GM19455 (cell line): Measurements from ENCODE around the gene PIP5K1B.

Source experiments
- ATAC-seq: cut with Tn5 transposase; IDR thresholded peaks from one replicate; pipeline ENCODE4 v1.9.1; 2021; ENCODE audit not compliant: unreplicated experiment

PIP5K1B gene

DNA sequence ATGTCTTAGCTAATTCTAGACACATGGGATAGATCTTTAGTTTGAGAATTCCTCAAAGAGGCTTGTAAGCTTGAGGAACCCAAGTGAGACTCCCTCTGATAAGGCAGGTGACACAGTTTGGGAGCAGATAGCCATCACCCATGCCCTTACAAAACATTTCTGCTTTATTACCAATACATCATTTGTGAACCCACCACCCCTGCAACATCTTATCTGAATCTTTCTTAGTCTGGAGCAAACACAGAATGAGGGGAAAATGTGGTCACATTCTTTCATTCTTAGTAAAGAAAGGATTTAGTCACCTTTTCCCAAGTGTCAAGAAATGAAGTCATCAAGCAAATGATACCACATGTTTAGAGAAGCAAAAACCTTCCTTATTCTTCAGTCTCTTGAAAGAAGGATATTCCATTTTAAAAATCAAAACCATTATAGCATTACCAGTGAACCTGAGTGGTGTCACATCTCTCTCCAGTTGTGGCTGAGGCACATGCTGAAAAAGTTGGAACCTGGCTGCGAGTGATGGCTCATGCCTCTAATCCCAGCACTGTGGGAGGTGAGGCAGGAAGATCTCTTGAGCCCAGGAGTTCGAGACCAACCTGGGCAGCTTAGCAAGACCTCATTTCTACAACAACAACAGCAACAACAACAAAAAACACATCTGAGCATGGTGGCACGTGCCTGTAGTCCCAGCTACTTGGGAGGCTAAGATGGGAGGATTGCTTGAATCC is 243.0 kb downstream of the PIP5K1B start:
- no peak for ATAC-seq

DNA sequence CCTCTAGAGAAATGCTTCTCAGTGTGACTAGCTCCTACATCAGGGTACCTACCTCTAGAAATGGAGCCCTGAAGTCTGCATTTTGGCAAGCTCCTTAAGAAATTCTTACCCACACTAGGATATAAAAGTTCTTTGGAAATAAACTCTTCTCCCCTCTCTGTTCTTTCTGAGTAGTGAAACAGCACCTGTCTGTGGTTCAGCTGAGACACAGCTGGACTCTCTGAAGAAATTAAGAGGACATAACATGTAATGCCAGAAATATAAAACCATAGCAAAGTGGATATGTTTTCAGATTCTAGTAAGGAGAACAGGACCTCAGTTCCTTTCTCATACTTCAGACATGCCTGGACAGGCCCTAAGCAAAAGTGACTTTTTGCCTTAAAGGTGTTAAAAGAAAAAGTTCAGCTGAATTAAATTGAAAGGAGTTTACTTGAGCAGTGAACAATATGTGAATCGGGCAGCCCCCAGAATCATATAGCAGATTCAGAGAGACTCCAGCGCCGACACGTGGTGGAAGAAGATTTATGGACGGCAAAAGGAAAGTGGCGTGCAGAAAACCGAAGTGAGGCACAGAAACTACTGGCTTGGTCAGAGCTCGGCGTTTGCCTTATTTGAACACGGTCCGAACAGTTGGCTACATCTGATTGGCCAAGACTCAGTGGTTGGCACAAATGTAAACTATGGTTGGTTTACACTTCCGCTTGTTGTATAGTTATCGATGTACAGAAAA is 244.4 kb downstream of the PIP5K1B start:
- no peak for ATAC-seq

DNA sequence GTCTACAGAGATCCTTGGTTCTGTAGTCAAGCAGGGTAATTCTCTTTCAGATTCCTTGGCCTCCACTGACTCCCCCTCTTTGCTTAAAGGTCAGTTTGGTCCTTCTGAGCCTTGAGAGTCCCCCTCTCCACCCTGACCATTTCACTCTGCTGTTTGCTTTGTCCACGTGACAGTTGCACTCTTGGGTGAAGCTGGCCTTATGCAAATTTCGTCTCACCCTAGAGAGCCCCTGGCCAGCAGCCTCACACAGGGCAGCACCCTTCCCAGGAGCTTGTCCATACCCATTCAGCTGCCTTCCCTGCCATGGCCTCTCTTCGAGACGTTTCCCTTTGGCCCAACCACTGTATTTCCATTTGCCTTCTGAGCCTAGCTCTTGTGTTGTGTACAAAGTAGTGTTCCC is 245.1 kb downstream of the PIP5K1B start:
- ATAC-seq = no peak

DNA sequence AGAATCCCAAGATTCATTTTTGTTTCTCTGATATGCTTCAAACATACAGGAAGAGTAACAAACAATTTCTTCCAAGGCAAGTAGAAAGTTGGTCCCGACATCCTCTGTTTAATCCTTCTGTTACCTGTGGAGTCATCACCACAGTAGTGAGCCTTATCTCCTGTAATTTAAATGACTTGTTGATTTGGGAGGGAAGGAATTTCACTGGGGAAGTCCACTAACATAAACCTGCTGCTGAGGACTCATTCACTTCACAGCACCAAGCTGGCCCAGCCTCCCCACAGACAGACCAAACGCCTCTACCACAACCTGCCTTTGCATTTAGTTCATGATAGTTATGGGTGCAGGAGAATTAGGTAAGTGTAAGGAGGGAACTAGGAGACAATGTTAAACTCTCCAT is 245.6 kb downstream of the PIP5K1B start:
- ATAC-seq = no peak

DNA sequence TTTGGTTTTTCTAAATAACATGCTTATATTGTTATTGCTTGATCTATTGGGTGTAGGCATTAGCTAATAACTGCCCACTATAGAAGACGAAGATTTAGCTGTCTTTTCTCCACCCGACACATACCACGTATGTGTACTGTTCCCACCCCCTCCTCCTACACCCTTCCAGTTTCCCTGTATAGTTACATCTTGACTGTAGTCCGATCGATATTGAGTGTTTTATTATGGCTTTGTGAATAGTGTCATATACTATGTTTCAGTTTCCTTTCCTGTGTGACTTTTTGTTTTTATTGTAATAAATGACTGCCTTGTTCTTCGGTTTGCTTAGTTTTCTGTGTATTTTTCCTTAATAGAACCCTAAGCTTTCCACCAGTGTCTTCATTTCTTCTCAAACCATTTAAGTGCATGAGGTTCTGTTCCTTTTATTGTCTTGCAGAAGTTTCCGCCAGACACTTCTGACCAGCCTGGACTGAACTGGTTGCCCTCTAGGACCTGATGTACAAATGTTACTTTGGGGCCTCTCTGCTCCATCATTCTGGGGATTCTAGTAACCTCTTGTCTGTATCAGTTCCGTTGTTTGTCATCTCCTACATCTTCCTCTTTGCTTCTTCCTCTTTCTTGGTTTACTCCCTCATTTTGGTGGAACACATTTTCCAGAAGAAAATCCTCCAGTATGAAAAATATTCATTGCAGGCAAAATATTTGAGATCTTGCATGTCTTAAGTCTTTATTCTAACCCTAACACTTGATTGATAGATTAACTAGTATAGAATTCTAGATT is 247.0 kb downstream of the PIP5K1B start:
- ATAC-seq = no peak

DNA sequence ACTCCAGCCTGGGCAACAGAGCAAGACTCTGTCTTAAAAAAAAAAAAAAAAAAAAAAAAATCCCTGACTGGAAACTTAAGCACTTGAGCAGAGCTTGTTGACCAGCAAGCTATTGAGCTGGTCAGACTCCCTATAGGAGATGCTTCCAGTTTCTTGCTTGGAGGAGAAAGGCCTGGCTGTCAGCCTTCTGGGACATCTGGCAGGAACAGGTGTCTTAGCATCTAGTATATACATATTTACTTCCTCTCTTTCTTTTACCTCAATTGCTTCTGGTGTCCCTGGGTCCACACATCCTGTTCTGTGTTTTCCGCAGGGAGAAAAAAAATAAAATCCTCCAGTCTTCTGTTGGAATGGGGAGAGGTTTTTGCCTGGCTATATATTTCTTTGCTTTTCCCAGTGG is 248.7 kb downstream of the PIP5K1B start:
- ATAC-seq = no peak

DNA sequence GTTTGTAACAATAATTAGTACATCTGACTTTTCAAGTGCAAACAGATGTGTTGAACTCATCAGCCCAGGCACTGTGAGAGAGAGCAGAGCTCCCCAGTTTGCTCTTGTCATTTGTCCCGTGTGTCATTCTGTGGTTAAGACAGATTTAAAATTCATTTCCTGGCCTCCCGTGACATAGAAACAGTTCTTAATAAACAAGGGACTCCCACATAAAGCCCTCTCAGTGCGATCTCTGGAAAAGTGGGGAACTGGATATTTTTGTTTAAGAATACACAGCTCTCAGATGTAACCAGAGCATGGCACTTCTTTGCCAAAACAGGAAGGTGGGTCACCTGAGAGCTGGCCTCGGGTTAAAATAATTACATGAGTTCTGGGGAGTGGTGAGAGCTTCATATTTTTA is 250.3 kb downstream of the PIP5K1B start:
- no peak for ATAC-seq

DNA sequence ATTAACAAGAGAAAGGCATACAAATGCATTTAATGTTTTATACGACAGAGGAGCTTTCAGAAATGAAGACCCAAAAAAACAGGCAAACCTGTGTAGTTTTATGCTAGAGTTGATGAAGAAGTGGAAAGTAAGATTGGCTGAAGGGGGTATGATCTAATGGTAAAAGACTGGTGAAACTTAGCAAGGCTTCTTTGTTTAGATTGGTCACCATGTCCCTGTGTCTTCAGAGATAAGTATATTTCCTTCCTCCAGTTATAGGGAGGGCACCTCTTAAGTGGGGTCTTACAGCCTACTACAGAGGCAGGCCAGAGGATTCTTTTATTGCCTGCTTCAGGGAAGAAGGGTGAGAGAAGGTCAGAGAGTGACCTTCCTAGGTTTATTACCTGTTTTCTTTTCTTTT is 252.4 kb downstream of the PIP5K1B start:
- no peak for ATAC-seq

DNA sequence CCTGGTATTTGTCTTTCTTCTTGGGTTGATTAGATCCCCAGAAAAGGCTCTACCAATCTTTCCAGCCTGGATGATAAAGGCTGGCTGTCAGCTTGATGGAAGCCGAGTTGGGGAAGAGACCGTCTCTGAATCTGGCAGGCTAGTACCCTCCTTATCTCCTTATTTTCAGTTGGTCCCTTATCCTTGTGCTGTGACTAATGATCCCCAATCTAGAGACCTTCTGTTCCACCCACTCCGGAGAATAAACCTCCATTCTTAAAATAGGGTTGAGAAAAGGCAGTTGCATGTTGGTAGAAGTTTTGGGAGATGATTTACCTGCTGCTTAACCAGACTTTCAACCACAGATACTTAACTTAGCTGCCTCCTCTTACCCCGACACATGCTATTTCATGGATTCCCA is 256.5 kb downstream of the PIP5K1B start:
- no peak for ATAC-seq

DNA sequence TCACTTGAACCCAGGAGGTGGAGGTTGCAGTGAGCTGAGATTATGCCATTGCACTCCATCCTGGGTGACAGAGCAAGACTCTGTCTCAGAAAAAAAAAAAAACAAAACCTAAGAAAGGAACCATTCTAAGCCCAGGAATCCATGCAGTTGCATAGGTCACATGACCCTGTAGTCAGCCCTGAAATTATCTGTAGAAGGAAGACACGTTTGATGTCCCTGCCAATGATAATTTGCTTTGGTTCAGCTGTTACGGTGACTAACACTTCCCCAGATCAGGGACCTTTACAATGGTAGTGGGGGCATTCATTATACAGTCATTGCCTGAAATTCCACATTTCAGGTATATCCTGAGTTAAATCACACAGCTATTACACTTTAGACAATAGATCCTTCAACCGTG is 258.4 kb downstream of the PIP5K1B start:
- ATAC-seq = no peak

DNA sequence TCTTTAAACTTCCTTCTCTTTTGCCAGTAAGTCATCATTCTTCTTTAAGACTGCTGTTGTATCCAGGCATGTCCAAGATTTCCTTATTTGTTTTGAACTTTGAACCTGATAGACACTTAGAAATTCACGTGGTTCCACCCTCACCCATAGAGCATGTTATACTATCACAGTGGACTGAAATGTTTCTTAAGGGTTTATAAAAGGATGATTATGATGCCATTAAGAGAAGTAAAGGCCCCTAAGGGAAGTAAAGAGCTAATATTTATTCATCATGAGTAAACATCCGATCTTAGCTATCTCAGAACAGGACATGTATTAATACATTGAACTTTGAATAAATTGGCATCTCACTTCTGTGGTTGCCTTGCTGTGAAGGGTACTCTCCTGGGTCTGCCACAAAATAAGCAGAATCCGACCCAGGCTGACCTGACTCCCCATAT is 259.1 kb downstream of the PIP5K1B start:
- ATAC-seq = no peak

DNA sequence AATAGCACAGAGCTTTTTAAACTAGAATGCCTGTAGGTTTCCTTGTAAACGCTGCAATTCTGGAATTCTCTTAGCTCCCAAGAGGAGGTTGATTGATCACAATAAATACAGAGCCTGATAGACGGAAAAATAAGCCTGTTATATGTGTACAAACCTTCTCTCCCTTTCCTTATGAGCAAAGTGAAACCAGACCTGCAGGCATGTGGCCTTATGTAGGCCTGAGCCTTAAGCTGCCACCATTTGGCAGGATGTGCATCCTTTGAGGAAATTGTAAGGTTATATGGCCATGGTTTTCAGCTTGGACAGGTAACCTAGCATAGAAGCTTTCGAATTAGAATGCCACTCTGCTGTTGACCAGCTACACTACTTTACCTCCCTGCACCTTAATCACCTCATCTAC is 259.7 kb downstream of the PIP5K1B start:
- ATAC-seq = no peak

DNA sequence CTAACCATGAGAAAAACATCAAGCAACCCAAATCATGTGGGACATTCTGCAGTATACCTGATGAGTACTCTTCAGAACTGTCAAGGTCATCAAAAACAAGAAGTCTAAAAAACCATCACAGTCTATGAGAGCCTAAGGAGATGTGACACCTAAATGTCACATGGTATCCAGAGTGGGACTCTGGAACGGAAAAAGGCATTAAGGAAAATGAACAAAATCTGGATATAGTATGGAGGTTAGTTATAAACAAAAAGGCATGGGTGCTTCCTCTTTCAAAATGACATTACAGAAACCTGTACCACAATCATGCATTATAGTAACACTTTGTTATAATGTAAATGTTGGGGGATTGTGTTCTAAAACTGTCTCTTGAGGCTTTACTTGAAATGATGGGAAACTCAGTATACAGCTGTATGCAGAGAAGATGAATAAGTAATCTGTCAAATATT is 261.5 kb downstream of the PIP5K1B start:
- ATAC-seq = peak; percentile 58

DNA sequence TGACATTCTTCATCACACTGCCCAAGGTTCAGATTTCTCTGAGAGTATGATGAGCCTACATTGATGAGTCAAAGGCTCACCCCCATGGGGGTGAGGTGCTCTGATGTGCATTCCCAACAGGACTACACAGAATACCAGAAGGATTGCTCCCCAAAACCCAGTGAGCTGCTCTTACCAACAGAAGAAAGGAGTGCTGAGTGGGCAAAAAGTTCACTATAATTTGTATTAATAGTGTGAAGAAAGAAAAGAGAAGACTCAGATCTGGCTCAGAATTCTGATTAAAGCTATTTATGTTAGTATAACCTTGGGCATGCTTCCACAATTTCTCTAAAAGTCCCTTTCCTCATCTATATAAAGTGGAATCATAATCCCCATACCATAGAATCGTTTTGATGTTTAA is 262.8 kb downstream of the PIP5K1B start:
- no peak for ATAC-seq

DNA sequence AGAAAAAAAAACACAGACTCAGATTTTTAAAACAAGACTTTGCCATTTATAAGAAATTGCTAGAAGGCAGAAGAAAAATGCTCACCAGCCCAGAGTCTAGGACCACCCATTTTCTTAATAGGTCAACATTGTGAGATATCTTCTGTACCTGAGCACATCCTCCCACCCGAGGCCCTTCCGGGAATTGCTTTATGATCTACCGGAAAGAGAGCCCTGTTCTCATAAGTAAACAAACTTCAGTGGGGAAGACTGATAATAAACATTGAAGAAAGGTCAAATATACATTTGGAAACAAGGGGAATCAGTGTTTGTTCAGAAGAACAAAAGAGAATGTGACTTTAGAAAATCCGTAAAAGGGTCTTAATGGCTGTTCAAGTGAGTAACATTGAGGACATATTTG is 264.5 kb downstream of the PIP5K1B start:
- ATAC-seq = no peak

DNA sequence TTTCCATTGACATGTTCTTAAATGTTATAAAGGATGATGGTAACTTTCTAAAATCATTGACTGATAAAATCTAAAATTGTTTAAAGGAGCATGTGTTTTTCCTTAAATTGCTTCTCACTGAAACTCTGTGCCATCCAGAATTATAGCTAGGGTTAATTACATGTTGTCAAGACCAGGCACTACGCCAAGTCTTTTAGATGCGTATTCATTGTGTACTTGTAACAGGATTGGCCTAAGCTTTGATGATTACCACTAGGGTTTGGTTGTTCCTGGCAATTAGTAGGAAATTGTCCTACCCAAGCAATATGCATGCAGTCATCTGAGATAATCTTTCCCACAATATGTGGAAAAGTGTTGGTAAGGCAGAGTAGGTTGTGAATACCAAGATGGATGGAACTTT is 265.1 kb downstream of the PIP5K1B start:
- ATAC-seq = no peak

DNA sequence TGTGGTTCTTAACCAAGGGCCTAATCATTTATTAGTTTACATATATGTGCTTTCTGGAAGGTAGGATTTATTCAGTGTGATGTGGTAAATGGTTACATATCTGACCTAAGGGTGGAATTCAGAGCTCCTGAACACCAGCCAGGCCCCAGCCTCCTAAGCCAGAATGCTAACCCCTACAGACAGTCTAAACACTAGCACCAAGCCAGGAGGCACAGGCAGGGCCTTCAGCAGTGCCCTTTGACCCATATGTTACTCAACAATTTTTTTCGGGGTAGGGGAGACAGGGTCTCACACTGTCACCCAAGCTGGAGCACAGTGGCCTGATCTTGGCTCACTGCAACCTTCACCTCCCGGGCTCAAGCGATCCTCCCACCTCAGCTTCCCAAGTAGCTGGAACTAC is 268.6 kb downstream of the PIP5K1B start:
- ATAC-seq = no peak

DNA sequence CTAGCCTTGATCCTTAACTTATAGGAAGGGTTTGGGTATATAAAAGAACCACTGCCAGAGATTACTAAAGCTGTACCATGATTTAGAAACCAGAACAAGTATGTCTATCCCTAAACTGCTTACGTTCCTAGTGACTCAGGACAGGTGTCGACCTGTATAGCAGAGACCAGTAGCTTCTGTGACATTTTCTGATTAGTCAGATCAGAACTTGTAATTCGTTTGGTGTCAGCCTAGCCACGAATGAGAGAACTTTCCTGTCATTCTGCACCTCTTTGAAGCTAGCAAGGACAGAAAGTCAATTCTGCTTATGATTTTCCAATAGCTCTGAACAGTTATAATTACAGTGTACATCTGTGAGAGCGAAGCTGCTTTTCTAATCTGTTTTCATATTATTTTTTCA is 269.4 kb downstream of the PIP5K1B start:
- peak; percentile 96 for ATAC-seq

DNA sequence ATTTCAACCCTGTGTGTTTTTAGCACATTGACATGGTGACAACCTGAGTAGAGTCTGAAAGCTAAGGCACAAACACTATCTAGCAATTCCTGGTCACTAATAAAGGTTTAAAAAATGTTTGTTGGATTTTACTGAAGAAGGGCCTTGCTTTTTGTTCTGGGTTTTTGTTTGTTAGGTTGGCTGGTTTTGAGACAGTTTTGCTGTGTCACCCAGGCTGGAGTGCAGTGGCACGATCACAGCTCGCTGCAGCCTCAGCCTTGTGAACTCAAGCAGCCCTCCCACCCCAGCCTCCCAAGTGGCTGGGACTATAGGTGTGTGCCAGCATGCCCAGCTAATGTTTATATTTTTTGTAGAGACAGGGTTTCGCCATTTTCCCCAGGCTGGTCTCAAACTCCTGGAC is 269.9 kb downstream of the PIP5K1B start:
- no peak for ATAC-seq

DNA sequence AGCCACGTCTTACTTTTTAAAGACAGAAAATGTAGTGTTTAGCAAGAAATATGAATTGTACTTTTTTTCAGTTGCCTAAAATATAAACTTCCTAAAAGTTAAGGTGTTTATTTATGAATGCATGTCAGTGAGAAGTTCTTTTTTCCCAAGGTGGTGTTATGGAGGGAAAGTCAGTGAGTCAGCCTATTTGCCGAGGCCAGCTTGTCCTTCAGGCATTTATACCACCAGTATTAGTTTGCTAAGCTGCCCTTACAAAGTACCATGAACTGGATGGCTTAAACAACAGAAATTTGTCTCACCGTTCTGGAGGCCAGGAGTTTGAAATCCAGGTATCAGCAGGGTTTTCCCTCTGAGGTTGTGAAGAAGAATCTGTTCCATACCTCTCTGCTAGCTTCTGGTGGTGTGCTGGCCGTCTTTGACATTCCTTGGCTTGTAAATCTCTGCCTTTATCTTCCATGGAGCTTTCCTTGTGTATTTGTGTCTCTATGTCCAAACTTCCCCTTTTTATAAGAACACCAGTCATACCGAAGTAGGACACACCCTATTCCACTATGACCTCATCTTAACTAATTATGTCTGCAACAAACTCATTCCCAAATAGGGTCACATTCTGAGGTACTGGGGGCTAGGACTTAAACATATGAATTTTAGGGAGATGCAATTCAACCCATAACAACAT is 270.5 kb downstream of the PIP5K1B start:
- no peak for ATAC-seq

DNA sequence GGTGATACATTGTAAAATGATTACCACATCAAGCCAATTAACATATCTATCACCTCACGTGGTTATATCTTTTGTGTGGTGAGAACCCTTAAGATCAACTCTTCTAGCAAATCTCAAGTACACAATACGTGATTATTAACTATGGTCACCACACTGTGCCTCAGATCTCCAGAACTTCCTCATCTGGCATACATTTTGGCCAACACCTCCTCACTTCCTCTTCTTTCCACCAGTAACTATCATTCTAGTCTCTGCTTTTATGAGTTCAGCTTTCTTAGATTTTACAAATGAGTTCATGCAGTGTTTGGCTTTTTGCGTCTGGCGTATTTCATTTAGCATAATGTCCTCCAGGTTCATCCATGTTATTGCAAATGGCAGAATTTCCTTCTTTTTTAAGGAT is 273.0 kb downstream of the PIP5K1B start:
- ATAC-seq = no peak
